MG63 (cell line): ENCODE measurements around the gene COL2A1. TPM values are rescaled to one million over a fixed set of nuclear protein-coding genes. Genes with fewer than 3 reads are reported as not detected.
A peak's percentile ranks its signal among the peaks of the same experiment; 100 is the strongest.

Experiments used
- DNase-seq: peaks from one replicate; pipeline ENCODE4 v3.0.0-alpha.2; 2020
- H3K27me3 ChIP-seq: fragments of 250-450 bp; sonication (Bioruptor Pico); 2 replicates; pipeline ENCODE4 v1.5.1; 2020; ENCODE audit warnings: mild to moderate bottlenecking, moderate library complexity
- H3K36me3 ChIP-seq: fragments of 250-450 bp; sonication (Bioruptor Pico); 2 replicates; pipeline ENCODE4 v1.5.1; 2020; ENCODE audit warnings: mild to moderate bottlenecking, moderate library complexity
- H3K4me3 ChIP-seq: fragments of 250-450 bp; sonication (Bioruptor Pico); 2 replicates; pipeline ENCODE4 v1.5.1; 2020; ENCODE audit warnings: mild to moderate bottlenecking, moderate library complexity
- H3K9me3 ChIP-seq: fragments of 250-450 bp; sonication (Bioruptor Pico); 2 replicates; pipeline ENCODE4 v1.5.1; 2020; ENCODE audit warnings: mild to moderate bottlenecking, moderate library complexity
- total RNA-seq: library from RNA; depleted of rRNA; stranded (reverse); fragments of >200 nt; shearing (Covaris generic); gene quantifications from 2 replicates; pipeline ENCODE4 v1.2.3, GENCODE V29; 2014; ENCODE audit warnings: low replicate concordance

The COL2A1 gene
- total RNA-seq, 1 experiment from 2014 or later, result not detected

DNA sequence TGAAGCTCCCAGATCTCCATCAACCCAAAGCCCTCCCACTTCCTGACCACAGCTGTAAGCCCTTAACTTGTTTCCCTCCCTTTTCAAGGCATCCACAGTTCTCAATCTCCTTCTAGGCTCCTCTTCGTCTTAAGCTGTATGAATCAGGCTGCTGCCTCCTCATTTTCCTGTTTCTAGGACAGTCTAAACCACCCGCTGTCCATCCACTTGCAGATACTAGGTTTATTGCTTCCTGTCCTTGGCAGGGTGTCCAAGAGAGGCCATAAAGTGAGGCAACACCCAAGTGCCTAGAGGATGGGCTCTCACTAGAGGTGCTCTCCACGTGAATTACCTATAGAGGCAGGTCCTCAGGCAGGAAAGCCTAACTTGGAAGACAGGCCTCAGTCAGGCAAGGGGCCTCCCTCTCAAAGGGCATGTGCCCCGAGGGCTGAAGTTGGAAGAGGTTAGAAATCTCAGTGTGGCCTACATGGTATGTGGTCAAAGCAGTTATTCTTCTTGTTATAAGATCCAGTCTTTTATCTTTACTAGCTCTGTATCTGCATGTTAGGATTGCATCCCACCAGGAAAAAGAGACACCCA, 49.7 kb downstream of the COL2A1 start:
- H3K9me3 ChIP-seq, result peaks cover 9% of the 10 kb centered on the region; the same call in 1 of the 2 replicates
- H3K36me3 ChIP-seq, result no peaks in the 10 kb centered on the region
- H3K4me3 ChIP-seq, result no peak overlapping the region
- no peak for DNase-seq
- H3K27me3 ChIP-seq, result no peaks in the 10 kb centered on the region

DNA sequence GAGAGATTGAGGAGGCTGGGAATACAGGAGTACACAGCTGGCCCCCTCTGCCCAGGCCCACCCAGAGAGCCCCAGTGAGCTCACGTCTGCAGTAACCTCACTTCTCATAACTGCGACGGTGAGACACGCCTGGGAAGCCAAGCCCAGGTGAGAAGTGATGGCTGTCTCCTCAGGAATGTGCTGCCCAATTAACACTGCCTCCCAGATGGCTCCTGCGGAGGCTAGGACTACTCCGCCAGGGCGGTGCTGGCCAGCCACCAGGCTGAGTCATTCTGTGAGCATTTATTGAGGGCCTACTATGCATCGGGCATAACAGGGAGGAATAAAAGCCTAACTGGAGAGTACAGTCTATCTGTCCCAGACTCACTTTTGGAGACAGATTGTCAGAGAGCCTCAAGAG, 50.2 kb downstream of the COL2A1 start:
- H3K9me3 ChIP-seq, result peaks cover 9% of the 10 kb centered on the region; the same call in 1 of the 2 replicates
- H3K36me3 ChIP-seq, result no peaks in the 10 kb centered on the region
- no peak overlapping the region for H3K4me3 ChIP-seq
- H3K27me3 ChIP-seq, result no peaks in the 10 kb centered on the region
- DNase-seq, result no peak

DNA sequence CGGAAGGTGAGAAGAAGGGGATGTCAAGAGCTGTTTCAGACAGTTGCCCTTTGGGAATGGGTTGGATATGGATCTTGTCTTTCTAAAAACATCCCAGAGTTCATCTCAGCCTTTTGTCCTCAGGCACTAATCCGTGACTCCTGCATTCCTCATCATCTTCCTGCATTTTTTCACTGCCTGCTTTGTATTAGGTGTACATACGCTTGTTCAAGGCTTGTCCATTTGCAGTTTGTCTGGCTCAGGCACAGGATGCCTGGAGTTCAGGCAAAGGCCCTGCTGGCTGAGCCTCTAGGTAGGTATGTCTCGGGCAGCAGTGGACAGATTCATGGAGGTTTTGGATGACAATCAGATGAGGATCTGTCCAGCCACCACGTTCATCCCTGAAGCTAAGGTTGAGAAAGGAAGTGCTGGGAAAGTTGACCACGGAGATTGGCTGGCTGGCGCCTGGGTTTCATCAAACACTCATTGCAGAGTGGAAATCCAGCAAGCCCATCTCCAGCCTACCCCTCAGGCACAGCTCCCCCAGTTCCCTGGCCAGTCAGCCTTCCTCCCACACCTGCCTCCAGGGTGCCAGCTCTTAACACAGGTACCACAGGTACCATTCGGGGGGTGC, 53.3 kb downstream of the COL2A1 start:
- DNase-seq, result no peak

DNA sequence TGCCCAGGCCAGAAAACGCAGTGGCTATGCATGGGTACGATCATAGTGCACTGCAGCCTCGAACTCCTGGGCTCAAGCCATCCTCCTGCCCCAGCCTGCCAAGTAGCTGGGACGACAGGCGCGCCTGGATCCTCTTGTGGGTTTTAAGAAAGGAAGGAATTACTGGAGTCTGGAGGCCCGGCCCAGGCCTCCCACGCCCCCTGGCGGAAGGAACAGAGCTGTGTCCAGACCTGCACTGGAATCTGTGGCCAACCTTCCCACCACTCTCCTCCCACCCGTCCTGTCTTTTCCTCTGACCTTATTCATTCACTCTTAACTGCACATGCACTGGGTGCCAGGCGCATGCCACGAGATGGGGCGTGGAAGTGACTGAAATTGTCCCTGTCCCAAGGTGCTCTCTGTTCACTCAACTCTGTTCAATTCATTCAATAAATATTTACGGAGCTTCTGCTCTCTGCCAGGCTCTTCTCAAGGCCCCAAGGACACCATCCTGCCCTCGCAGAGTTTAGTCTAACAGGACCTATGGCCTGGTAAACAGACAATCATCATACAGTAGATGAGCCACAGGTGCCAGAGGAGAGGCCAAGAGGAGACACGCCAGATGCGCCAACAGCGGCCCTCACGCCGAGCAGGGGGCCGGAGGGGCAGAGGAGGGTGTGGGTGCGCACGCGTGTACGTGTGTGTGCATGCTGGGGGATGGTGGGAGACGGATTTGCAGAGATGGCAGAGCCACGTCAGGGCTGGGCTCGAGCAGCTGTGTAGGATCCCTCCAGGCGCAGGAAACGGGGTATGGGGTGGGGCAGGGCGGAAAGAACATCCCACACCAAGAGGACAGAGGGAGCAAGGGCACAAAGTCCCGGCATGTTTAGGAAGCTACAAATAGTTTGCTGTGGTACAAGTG, 54.6 kb downstream of the COL2A1 start:
- Histone ChIP-seq H3K36me3 (no peaks in the 10 kb centered on the region), H3K27me3 (no peaks in the 10 kb centered on the region), H3K9me3 (no peaks in the 10 kb centered on the region), H3K4me3 (no peak overlapping the region)
- DNase-seq, result peak; percentile 82

More for the DNA sequence above, 53.3 kb downstream of the COL2A1 start:
- H3K27me3 ChIP-seq, result no peaks in the 10 kb centered on the region
- H3K36me3 ChIP-seq, result no peaks in the 10 kb centered on the region
- no peak overlapping the region for H3K4me3 ChIP-seq
- H3K9me3 ChIP-seq, result no peaks in the 10 kb centered on the region

DNA sequence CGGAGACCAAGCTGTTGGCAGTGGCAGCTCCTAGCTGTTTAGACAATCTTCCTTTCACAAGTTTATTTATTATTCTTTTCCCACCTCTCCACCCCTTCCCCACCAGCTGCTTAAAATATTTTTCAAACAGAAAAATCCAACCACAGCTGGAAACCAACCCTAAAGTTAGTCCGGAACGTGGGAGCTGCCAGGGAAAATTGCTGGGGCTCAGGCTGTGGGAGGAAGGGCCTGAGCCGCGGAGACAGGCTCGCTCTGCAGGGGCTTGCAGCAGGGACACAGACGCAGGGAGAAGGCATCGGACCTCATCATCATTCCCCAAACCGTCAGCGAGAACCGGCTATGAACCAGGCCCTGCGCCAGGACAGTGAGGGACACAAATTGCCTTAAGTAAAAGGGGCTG, 56.9 kb downstream of the COL2A1 start:
- Histone ChIP-seq H3K36me3 (no peaks in the 10 kb centered on the region), H3K9me3 (no peaks in the 10 kb centered on the region), H3K27me3 (no peaks in the 10 kb centered on the region), H3K4me3 (no peak overlapping the region)
- DNase-seq, result peak; percentile 19

DNA sequence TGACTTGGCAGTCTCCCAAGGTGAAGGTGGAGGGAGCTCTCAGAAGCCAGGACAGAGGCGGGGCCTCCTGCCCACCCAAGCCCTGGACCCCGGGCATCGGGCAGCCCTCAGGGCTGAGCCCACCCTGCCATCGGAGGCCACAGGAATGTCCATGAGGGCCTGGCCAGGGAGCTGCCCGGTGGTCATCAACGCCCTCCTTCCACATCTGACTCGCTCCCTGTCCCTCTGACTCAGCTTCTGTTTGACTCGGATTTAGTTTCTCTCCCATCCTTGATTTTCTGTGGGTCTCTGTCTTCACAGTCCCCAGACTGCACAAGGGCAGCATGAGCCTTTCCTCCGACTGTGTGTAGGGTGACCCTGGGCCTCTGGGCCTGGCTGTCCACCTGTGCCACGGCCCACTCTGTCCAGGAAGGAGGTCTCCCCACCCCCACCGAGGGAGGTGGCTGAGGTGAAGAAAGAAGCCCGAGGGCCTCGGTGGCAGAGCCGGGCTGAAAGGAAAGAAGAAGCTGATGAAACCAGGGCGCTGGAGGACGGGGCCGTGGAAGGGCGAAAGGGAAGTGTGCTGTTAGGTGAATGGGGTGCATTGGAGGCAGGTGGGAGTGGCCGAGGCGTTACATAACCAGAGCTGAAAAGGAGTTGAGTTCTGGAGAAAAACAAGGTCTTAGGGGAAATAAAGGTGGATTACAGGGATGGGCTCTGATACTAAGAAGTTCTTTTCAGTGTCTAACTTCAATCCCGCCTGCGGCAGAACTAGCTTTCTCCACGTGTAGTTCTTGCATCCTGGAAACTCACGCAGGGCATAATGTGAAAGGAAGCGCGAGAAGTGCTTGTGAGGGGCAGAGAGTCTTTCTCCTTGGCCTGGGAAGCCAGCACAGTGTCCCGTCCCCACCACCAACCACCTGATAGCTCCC, 57.6 kb downstream of the COL2A1 start:
- Histone ChIP-seq H3K4me3 (no peak overlapping the region), H3K36me3 (no peaks in the 10 kb centered on the region), H3K27me3 (no peaks in the 10 kb centered on the region), H3K9me3 (no peaks in the 10 kb centered on the region)
- peak; percentile 50 for DNase-seq

DNA sequence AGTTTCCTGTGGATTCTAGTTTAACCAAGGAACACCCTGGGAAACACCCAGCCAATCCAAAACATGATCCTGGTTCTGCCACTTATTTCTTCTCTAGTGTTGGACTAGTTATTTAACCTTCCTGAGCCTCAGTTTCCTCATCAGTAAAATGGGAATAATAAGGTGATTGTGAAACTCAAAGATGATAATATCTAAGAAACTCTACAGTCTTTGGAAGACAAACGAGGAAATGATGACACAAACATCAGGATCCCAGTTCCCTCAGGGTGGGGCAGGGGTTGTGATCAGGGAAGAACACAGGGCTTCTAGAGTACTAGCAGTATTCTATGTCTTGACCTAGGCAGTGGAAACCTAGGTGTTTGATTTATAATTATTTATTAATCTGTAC, 58.9 kb downstream of the COL2A1 start:
- H3K27me3 ChIP-seq, result no peaks in the 10 kb centered on the region
- DNase-seq, result no peak

DNA sequence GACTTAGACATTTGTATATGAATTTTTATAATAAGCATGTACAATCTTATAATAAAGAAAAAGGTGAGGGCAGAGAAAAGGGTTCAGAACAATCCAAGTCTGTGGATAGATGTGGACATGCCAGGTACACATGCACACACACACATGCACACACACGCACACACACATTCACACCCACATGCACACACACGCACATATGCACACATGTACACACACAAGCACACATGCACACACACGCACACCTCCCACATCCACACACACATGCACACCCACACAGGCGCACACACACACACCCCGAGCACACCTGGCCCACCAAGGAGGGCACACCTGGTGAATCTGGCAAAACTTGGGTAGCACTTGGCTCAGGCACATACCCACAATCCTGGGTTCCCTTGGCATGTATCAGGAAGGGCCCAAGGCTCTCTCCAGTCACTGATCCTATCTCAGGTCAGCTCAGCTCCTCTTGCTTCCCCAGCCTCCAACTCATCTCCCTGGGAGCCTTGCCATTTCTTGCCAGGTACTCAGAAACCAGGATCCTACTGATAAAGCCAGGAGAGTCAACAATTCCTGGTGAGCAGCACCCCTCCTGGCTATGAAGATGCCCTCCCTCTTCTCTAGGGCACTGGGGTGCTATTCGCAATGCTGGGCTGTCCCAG, 59.5 kb downstream of the COL2A1 start:
- no peak for DNase-seq
- no peaks in the 10 kb centered on the region for H3K36me3 ChIP-seq
- H3K9me3 ChIP-seq, result no peaks in the 10 kb centered on the region
- no peak overlapping the region for H3K4me3 ChIP-seq
- no peaks in the 10 kb centered on the region for H3K27me3 ChIP-seq

More for the DNA sequence above, 58.9 kb downstream of the COL2A1 start:
- no peaks in the 10 kb centered on the region for H3K36me3 ChIP-seq
- H3K9me3 ChIP-seq, result no peaks in the 10 kb centered on the region
- no peak overlapping the region for H3K4me3 ChIP-seq

DNA sequence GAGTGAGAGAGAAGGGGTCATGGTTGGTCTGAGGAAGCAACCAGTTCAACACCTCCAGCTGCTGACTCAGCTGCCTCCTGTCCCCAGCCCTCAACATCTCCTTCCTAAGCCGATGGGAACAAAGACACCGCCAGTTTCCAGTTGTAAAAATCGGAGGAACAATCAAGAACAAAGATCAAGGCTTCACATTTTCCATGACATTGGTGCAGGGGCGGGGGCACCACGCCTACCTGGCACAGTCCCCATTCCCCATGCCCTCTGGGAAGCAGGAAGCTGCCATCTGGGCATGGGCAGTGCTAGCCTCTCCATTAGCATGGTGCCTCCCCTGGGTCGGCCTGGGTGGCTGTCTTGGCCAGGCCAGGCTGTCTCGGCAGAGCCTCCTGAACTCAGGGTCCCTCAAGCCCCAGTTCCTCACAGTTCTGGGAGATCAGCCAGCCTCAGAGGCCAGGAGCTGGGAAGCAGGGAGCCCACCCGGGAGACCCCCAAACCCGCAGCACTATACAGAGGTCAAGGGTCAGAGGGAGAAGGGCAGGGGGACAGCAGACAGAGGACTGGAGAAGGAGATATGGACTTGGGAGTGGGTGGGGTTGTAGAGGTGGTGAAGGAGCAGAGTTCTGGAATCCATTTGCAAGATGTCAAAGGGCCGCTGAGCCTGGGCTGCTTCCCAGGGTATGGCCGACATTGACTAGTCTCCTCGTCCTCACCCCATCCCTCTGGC, 60.5 kb downstream of the COL2A1 start:
- H3K4me3 ChIP-seq, result no peak overlapping the region
- H3K9me3 ChIP-seq, result no peaks in the 10 kb centered on the region
- no peaks in the 10 kb centered on the region for H3K27me3 ChIP-seq
- DNase-seq, result peak; percentile 50
- H3K36me3 ChIP-seq, result no peaks in the 10 kb centered on the region

DNA sequence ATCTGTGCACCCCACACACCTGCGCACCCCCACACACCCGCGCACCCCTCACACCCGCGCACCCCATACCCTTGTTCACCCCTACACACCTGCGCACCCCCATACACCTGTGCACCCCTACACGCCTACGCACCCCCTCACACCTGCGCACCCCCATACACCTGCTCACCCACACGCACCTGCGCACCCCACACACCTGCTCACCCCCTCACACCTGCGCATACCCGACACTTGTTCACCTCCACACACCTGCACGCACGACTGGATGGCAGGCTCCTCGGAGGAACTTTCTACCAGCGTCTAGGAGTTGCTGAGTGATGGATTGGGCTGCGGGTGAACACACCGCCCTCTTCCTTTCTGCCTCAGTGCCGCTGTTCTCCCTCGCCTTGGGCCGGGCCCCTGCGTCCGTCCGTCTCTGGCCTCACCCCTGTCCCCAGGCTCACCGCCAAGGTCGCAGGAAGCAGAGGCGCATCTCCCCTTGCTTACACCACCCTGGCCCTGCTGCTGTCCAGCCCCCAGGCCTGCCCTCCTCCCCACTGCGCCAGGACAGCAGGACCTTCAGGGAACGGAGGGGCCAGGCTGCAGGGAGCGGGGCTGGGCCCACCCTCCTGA, 61.6 kb downstream of the COL2A1 start:
- Histone ChIP-seq H3K9me3 (no peaks in the 10 kb centered on the region), H3K36me3 (no peaks in the 10 kb centered on the region), H3K4me3 (no peak overlapping the region), H3K27me3 (no peaks in the 10 kb centered on the region)
- DNase-seq, result no peak

DNA sequence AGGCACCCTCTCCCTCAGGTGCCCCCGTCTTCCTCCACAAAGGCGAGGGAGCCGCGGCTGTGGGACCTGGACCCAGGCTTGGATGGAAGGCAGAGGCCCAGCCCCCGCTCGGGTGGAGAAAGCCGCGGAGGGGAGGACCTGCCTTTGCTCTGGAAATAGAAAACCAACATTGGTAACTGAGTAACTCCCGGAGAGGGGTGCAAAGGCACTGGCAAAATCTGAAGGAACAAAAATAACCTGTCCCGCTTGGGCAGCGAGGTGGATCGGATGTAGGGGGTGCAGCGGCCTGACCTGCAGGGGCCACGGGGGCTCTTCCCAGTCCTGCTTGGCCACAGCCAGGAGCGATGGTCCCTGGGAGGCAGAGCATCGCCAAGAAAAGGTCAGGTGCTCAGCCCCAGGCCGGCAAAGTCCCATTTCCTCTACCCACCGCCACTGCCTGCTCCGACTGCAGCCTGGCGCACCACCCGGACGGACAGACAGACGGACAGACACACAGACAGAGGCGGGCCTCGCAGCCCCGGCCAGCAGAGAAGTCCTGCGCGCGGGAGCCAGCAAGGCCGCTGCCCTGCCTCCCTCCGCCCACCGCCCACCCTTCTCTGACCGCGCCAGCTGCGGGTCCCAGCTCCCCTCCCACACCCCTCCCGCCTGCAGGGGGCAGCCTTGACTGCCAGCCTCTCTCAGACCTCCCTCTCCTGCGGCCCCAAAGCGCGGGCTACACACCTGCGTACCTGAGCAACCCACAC, 62.2 kb downstream of the COL2A1 start:
- H3K36me3 ChIP-seq, result no peaks in the 10 kb centered on the region
- H3K4me3 ChIP-seq, result no peak overlapping the region
- no peak for DNase-seq
- no peaks in the 10 kb centered on the region for H3K27me3 ChIP-seq
- no peaks in the 10 kb centered on the region for H3K9me3 ChIP-seq

DNA sequence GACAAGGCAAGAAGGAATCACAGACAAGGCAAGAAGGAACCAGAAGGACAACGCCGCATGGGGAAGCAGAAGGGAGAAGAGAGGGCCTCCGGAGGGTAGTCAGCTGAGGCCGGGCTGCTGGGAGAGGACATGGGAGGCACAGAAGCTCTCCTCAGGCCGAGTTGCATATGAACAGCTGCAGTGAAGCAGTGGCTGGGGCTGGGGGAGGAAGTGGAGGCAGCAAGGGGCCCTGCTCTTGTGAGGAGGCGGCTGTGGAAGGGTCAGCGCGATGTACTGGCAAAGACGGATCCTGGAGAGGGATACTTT, 62.8 kb downstream of the COL2A1 start:
- no peaks in the 10 kb centered on the region for H3K9me3 ChIP-seq
- no peaks in the 10 kb centered on the region for H3K36me3 ChIP-seq
- no peaks in the 10 kb centered on the region for H3K27me3 ChIP-seq
- H3K4me3 ChIP-seq, result no peak overlapping the region
- no peak for DNase-seq

DNA sequence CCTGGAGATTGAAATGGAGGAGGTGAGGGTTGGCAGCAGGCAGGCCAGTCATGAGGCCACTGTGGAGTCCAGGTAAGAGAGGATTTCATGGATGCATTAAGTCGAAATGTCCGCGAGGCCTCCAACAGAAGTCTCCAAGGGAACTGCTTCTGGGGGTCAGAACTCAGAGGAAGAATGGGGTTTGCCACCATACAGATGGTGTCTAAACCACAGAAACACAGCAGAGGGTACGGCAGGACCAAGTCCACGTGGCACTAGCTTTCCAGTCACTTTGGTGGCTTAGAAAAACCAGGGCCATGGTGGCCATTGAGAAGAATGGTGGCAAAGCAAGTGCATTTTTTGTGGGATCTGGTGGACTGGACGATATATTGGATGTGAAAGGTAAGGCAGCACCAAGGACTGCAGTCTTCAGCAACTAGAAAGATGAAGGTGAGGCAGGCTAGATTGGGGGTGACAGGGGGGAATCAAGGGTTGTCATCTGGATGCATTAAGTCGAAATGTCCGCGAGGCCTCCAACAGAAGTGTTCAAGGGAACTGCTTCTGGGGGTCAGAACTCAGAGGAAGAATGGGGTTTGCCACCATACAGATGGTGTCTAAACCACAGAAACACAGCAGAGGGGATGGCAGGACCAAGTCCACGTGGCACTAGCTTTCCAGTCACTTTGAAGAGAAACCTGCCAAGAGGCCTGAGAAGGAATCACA, 63.4 kb downstream of the COL2A1 start:
- H3K27me3 ChIP-seq, result no peaks in the 10 kb centered on the region
- no peak for DNase-seq
- no peaks in the 10 kb centered on the region for H3K9me3 ChIP-seq
- H3K36me3 ChIP-seq, result no peaks in the 10 kb centered on the region
- H3K4me3 ChIP-seq, result no peak overlapping the region

DNA sequence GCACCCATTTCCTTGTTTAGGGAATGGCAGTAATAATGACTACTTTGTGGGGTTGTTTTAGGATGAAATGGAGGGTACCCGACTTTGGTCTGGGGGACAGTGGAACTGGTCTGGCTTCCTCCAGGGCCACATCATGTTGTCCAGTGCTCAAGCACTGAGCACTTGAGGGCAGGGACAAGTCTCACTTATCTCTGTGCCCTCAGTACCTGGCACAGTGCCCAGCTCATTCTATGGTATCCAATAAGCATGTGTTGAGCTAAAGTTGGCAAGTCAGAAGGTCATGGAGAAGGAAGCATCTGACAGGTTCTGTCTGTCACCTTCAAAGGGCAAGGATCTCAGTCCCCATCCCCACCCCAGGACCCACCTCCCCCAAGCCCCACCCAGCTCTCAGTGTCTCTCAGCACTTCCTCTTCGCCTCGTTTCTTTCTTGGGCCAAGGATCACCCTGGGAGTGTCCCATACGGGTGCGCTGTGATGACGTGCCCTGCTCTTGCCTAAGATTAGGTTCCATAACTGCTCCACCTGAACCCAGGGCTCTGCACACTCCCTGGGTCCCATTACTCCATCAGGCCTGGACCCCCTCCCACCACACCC, 65.2 kb downstream of the COL2A1 start:
- Histone ChIP-seq H3K36me3 (no peaks in the 10 kb centered on the region), H3K4me3 (no peak overlapping the region), H3K9me3 (no peaks in the 10 kb centered on the region), H3K27me3 (no peaks in the 10 kb centered on the region)
- no peak for DNase-seq
